ENCODE results near the gene SLC35A5. TPM values are rescaled to one million over a fixed set of nuclear protein-coding genes. Genes with fewer than 3 reads are reported as not detected.

Gene SLC35A5
- total and polyA plus RNA-seq, 2 of the 4 experiments (the other 2 are of a cell fraction), result 19.5 to 25.6 TPM

- BruUV-seq (replicated peaks), result no TSS peak
- Histone ChIP-seq H3K23ac (ENCODE audit: low read depth, low read length) (no peak overlapping the region), H3K14ac (replicated peaks; ENCODE audit: low read depth, low read length) (no peak overlapping the region), H4K91ac (ENCODE audit: insufficient read depth, low read depth, low read length) (no peak overlapping the region), H2BK120ac (ENCODE audit: low read depth, low read length) (no peak overlapping the region), H3K4me2 (ENCODE audit: low read depth, low read length) (no peak overlapping the region), H3K4me3 (ENCODE audit: insufficient read depth, low read depth, low read length) (no peak overlapping the region), H2BK15ac (ENCODE audit: low read depth, low read length) (no peak overlapping the region), H3K9me3 (ENCODE audit: control insufficient read depth, insufficient read depth, low read length) (no peaks in the 10 kb centered on the region), H3K27me3 (ENCODE audit: control insufficient read depth, insufficient read depth, low read length) (no peaks in the 10 kb centered on the region), H2AK5ac (ENCODE audit: low read depth, low read length) (no peak overlapping the region), H3K36me3 (ENCODE audit: control insufficient read depth, insufficient read depth, low read length) (peaks cover 7% of the 10 kb centered on the region; the same call in 1 of the 2 replicates), H2BK20ac (ENCODE audit: low read depth, low read length) (no peak overlapping the region), H4K8ac (ENCODE audit: low read depth in 2 of 2, low read length in 2 of 2) (no peak overlapping the region), H3K79me1 (ENCODE audit: low read depth in 1 of 2, low read length in 2 of 2) (no peaks in the 10 kb centered on the region), H2AK9ac (replicated peaks; ENCODE audit: low read depth, low read length, poor library complexity) (no peak overlapping the region), H4K20me1 (ENCODE audit: insufficient read depth, low read length) (no peaks in the 10 kb centered on the region), H3K9me1 (ENCODE audit: insufficient read depth, low read length) (no peaks in the 10 kb centered on the region), H2BK5ac (ENCODE audit: low read depth, low read length, poor library complexity, severe bottlenecking) (no peak overlapping the region), H3K4me1 (ENCODE audit: control insufficient read depth, insufficient read depth, low read length) (no peaks in the 10 kb centered on the region), H3K4ac (ENCODE audit: low read depth, low read length) (no peak overlapping the region), H3K18ac (ENCODE audit: low read depth, low read length) (no peak overlapping the region), H3K9ac (ENCODE audit: low read depth, low read length) (no peak overlapping the region), H2AFZ (replicated peaks; ENCODE audit: low read length, poor library complexity) (no peak overlapping the region), H4K5ac (ENCODE audit: low read depth, low read length) (no peak overlapping the region), H3K56ac (ENCODE audit: extremely low read depth, insufficient read depth, low read length) (no peak overlapping the region), H3K27ac (ENCODE audit: insufficient read depth, low read length) (no peak overlapping the region)
- ChIA-PET CTCF (interaction anchor here (0.7 to 1.4 kb wide), 3 partner anchors 15 to 238 kb away, joined by 3 to 4 read pairs (median 3); no protein-coding TSS in a partner anchor), POLR2A (ENCODE audit: unreplicated experiment) (no interaction called here)
- DNase-seq, result no peak
- TF ChIP-seq CHD1 (IDR thresholded peaks at IDR 0.05; ENCODE audit: low read depth, low read length) (no peak), CTCF (conservative IDR thresholded peaks at IDR 0.05; ENCODE audit: low read depth, low read length) (no peak), ELK1 (IDR thresholded peaks at IDR 0.05; ENCODE audit: borderline replicate concordance, low read depth, low read length) (no peak), MAFK (IDR thresholded peaks at IDR 0.05; ENCODE audit: low read depth, low read length) (no peak), NFE2L2 (IDR thresholded peaks at IDR 0.05; ENCODE audit: low read depth, low read length) (no peak), RAD21 (IDR thresholded peaks at IDR 0.05; ENCODE audit: low read length) (no peak)
- WGBS, 2 experiments (ENCODE audit: extremely low coverage in 2 of 2, insufficient read length in 1 of 2), result 83% methylated on average over 1 of the region's 3 CpGs; no CpG with 5 or more reads in 1 of the 2 experiments
- in situ Hi-C loops (cut with MboI; ENCODE audit: low sequenced_read_pairs), result no loop called here
- dilution Hi-C loops (cut with HindIII; ENCODE audit: low sequenced_read_pairs, unreplicated experiment), result no loop called here
- intact Hi-C loops (cut with micrococcal nuclease), result no loop called here
- ATAC-seq (ENCODE audit: low read depth), result no peak
These were observed 31.3 kb upstream of the SLC35A5 start for GRCh38 chr3:112530573-112530972.

All from IMR-90 (cell line).